Measurements from ENCODE around the gene IDH2.

- TF ChIP-seq TOX (CRISPR knock-in tag; IDR thresholded peaks at IDR 0.05; ENCODE audit: borderline replicate concordance) (no peak), ZC3H10 (CRISPR knock-in tag; IDR thresholded peaks at IDR 0.05) (no peak), ESRRG (CRISPR knock-in tag; IDR thresholded peaks at IDR 0.05) (no peak), ZNF565 (CRISPR knock-in tag; conservative IDR thresholded peaks at IDR 0.05; ENCODE audit: low read depth) (no peak), TSHZ2 (CRISPR knock-in tag; IDR thresholded peaks at IDR 0.05) (no peak), BACH2 (CRISPR knock-in tag; IDR thresholded peaks at IDR 0.05; ENCODE audit: borderline replicate concordance) (no peak), CSDC2 (CRISPR knock-in tag; IDR thresholded peaks at IDR 0.05) (no peak), ARNTL (CRISPR knock-in tag; IDR thresholded peaks at IDR 0.05; ENCODE audit: borderline replicate concordance, low read depth) (no peak), CREB5 (CRISPR knock-in tag; IDR thresholded peaks at IDR 0.05; ENCODE audit: low read depth) (no peak), ZNF8 (CRISPR knock-in tag; IDR thresholded peaks at IDR 0.05) (no peak)
- TF ChIP-seq, protein P1, sequence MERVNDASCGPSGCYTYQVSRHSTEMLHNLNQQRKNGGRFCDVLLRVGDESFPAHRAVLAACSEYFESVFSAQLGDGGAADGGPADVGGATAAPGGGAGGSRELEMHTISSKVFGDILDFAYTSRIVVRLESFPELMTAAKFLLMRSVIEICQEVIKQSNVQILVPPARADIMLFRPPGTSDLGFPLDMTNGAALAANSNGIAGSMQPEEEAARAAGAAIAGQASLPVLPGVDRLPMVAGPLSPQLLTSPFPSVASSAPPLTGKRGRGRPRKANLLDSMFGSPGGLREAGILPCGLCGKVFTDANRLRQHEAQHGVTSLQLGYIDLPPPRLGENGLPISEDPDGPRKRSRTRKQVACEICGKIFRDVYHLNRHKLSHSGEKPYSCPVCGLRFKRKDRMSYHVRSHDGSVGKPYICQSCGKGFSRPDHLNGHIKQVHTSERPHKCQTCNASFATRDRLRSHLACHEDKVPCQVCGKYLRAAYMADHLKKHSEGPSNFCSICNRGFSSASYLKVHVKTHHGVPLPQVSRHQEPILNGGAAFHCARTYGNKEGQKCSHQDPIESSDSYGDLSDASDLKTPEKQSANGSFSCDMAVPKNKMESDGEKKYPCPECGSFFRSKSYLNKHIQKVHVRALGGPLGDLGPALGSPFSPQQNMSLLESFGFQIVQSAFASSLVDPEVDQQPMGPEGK (CRISPR knock-in tag; IDR thresholded peaks at IDR 0.05; ENCODE audit: borderline replicate concordance) = no peak
These were observed 2.1 kb downstream of the IDH2 start for GRCh38 chr15:90099868-90100831.
